Adrenal gland (tissue), 5 donors: ENCODE measurements around the gene MTOR.

Source experiments
- CTCF ChIP-seq, 6 experiments: fragments of 450-650 bp in 4 of 6; fragments of 200-600 bp in 2 of 6; sonication (generic) in 1 of 6; IDR thresholded peaks; 1 replicate in 5 of 6; 2 replicates in 1 of 6; pipeline versions ENCODE4 v1.5.1 to v1.8.0; 2016 to 2021; ENCODE audit warnings: antibody characterized with exemption in 6 of 6, mild to moderate bottlenecking in 2 of 6, moderate library complexity in 1 of 6
- POLR2A ChIP-seq, 2 donors: fragments of 450-650 bp; IDR thresholded peaks; one replicate each; pipeline ENCODE4 v1.6.1; 2017; ENCODE audit warnings: antibody characterized with exemption in 2 of 2, mild to moderate bottlenecking in 2 of 2, moderate library complexity in 1 of 2
- donor health status: DM: no; HTN: no; CAD: no.

GRCh38 chr1:11064942-11065341, 197.4 kb downstream of the MTOR start:
- no peak for TF ChIP-seq CTCF (IDR thresholded peaks at IDR 0.05)
- TF ChIP-seq POLR2A (IDR thresholded peaks at IDR 0.05): no peak
